Measurements from ENCODE around the gene MPPED1.
A peak's percentile ranks its signal among the peaks of the same experiment; 100 is the strongest.

MPPED1 gene

GRCh38 chr22:43529934-43530333 is 118.1 kb downstream of the MPPED1 start:
- DNase-seq = no peak

GRCh38 chr22:43530349-43531201 is 118.8 kb downstream of the MPPED1 start:
- peak; percentile 39 for DNase-seq

- DNase-seq = no peak
Observed at GRCh38 chr22:43531651-43532050, 119.8 kb downstream of the MPPED1 start.

GRCh38 chr22:43532301-43533155 is 120.7 kb downstream of the MPPED1 start:
- DNase-seq = no peak

GRCh38 chr22:43533156-43533530 is 121.3 kb downstream of the MPPED1 start:
- no peak for DNase-seq

GRCh38 chr22:43533656-43534428 is 122.0 kb downstream of the MPPED1 start:
- DNase-seq = no peak

GRCh38 chr22:43534916-43535315 is 123.1 kb downstream of the MPPED1 start:
- no peak for DNase-seq

GRCh38 chr22:43535336-43535735 is 123.5 kb downstream of the MPPED1 start:
- DNase-seq = no peak

GRCh38 chr22:43535741-43536140 is 123.9 kb downstream of the MPPED1 start:
- no peak for DNase-seq

GRCh38 chr22:43537019-43537585 is 125.3 kb downstream of the MPPED1 start:
- no peak for DNase-seq

GRCh38 chr22:43539572-43540528 is 128.0 kb downstream of the MPPED1 start:
- peak; percentile 87 for DNase-seq

- peak; percentile 88 for DNase-seq
Observed at GRCh38 chr22:43540529-43540923, 128.7 kb downstream of the MPPED1 start.

GRCh38 chr22:43541022-43541421 is 129.2 kb downstream of the MPPED1 start:
- no peak for DNase-seq

GRCh38 chr22:43541462-43542407 is 129.9 kb downstream of the MPPED1 start:
- peak; percentile 43 for DNase-seq

GRCh38 chr22:43542681-43543521 is 131.1 kb downstream of the MPPED1 start:
- no peak for DNase-seq

GRCh38 chr22:43543522-43544288 is 131.9 kb downstream of the MPPED1 start:
- peak; percentile 10 for DNase-seq

GRCh38 chr22:43544289-43544673 is 132.5 kb downstream of the MPPED1 start:
- no peak for DNase-seq

- no peak for DNase-seq
Observed at GRCh38 chr22:43546186-43546585, 134.4 kb downstream of the MPPED1 start.
